GM21447 (cell line): ENCODE measurements around the gene IL22RA2.

Experiments
- ATAC-seq: cut with Tn5 transposase; IDR thresholded peaks from one replicate; pipeline ENCODE4 v1.9.1; 2021; ENCODE audit not compliant: unreplicated experiment

IL22RA2 gene

DNA sequence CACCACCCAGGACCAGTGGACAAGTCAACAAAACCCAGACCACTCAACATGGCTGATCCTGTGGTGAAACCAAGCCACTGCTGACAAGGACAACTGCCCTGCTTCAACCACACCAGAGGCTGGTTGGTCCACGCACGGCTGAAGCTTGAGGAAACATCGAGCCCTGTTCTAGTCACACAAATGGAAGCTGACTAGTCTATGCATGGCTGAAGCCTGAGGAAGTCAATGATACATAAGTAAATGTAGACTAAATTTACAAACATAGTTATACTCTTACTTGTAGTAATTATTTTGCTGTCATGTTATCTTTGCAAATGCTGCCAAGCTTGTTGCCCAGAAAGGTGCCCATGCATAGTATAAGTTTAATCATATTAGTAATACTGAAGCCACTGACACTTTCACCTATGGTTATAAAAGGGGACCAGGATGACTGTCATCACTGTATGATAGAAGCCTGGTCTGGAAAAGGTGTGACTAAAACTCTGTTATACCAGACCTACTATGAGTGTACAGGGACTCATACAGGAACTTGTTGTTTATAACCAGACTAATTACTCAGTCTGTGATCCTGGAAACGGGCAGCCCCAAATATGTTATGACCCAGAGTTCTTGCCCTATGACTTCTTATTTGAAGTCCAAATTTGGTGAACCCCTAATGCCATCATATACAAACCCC, 5.6 kb downstream of the IL22RA2 start:
- no peak for ATAC-seq

DNA sequence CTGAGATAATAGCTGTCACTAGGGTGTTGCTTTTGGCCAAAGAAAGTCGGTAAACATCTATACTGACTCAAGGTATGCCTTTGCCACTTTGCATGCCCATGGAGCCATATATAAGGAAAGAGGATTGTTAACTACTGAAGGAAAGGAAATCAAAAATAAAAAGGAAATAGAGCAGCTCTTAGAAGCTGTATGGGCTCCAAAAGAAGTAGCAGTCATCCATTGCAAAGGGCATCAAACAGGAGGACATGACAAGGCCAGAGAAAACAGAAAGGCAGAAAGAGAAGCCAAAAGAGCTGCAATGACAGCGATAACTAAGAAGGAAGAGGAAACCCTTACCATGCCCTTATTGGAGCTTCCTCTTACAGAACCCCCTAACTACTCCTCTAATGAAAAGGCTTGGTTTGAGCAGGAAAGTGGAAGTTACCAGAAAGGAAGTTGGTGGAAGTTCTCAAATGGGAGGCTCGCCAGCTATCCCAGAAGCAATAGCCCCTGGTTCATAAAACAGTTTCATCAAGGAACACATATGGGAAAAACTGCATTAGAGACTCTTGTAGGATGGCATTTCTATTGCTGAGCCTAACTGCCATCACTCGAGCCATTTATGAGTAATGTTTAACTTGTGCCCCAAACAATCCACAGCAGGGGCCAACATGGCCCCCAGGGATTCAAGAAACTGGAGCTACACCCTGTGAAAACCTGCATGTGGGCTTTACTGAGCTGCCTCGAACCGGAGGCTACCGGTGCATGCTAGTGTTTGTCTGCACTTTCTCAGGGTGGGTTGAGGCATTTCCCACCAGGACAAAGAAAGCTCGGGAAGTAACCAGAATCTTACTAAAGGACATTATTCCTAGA, 7.0 kb downstream of the IL22RA2 start:
- ATAC-seq: no peak

DNA sequence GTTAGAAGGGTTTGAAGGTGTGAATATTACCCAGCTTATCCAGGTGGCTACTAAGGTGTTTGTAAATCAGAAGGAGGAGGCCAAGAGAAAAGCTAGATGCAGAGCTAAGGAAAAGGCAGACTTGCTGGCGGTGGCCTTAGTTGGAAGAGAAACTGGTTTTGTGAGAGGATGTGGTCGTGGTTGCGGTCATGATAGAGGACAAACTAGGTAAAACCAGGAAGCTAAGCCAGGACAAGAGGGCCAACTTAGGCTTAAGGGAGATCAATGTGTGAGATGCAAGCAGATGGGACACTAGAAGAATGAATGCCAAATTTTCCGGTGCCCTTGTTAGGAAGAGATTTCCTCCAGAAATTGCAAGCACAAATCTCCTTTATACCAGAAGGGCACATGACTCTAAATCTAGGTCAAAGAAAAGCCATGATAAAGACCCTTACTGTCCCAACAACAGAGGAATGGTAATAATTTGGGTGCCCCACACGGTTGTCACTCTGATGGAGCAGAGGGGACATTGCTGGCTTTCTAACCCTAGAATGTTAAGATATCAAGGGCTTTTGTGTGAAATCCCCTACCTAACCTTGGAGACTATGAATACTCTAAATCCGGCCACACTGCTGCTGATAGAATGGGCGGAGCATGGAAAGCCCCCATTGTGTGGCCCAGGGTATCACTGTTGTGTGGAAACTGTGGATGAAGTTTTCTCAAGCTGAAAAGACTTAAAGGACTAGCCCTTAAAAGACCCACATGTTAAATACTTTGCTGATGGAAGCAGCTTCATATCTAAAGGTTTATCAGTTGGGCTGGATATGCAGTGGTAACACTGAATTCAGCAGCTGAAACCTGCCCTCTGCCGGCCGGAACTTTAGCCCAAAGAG, 7.8 kb downstream of the IL22RA2 start:
- ATAC-seq: peak; percentile 62

DNA sequence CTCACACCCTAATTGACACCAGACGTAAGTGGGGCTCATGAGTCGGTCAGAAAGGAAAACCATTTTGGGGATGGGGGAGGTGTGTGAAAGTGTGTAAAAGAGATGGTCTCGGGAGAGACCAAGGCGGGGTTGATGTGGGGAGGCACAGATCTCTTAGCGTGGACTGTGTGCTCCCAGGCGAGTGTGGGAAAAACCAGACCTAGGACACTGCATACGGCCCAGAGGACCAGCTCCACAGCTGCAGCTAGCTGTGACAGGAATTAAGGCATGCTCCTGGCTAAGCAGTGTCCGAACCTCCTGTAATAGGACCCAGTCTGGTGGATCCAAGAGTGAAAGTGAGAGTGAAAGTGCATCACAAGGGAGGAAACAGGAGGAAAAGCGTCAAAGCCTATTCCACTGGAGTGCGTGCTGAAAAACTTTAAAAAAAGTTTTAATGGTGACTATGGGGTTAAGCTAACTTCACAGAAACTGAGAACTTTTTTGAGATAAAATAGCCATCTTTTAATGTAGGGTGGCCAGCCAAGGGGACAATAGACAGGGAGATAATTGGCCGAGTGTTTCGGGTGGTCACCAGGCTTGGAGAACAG, 9.6 kb downstream of the IL22RA2 start:
- no peak for ATAC-seq

DNA sequence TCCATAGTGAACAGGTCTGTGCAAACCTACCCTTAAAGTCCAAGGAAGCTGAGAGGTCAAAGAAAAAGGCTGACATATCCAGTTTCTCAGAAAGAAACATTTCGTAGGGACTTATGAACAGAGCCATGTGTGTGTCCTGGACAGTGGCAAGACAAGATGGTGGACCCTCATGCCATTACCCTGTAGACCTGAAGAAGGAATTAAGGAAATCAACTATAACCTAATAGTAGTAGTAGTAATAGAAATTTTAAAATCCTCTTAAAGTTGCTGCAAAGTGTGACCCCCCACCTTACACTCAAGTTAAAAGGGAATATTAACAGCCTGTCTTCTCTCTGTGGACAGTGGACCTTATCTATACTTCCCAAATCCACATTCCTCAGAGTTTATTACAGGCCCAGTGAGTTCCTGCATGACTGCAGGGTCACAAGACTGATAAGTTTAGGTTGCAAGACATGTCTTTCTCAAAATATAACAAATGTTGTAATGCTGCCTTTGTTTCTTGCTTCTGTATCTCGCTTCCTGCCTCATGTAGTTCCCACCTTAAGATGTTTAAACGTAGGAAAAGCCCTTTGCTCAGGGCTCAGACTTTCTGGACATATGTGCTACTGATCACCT, 10.6 kb downstream of the IL22RA2 start:
- ATAC-seq: no peak

DNA sequence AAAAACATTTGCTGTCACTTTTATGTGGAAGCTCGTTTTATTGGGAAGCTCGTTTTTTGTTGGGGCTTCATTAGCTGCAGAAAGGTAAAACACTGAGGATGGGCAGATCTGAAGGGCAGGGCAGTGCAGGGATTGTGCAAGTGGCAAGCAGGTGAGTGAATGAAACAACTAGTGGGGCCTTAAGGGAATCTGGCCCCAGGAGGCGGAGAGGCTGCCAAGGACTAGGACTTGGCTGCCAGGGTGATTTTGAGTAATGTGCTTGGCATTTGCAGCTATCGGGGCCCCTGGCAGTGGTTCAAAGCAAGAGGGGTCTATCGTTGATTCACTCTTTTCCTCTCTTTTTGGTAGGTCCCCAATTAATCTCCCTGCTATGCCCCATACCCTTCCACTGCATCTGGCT, 11.5 kb downstream of the IL22RA2 start:
- ATAC-seq: no peak

DNA sequence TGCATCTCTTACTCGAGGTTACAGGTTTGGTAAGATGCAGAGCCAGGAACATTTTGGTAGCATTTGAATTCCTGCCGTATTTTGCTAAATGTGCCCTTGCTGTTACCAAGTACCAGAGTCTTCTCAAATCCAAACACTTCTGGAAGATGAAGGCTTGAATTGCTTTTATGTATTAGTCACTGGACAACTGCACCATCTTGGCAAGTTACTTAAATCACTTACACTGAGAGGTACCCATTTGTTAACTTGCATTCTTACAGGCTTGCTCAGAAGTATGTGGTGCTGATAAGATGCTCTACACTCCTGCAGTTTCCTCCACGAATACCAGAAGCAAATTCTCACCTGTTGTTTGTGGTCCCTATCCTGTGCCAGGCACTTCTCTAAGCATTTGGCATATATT, 12.7 kb downstream of the IL22RA2 start:
- ATAC-seq: no peak

DNA sequence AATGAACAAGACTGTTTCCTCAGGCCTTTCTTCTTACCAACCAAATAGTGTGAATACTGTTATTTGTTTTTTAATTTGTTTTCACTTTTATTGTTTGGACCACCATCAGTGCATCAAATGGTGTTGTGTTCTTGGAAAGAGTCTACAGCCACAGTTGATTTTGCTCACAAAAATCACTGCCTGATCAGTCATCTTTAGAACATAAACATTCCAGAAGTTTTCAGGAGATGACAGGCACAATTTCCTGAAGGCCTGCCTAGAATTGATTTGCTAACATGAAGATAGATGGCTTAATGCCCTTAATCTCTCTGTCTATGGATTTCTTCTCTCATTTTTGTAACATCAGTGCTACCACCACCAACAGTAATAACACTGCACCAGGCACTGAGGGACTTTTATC, 13.5 kb downstream of the IL22RA2 start:
- ATAC-seq: no peak

DNA sequence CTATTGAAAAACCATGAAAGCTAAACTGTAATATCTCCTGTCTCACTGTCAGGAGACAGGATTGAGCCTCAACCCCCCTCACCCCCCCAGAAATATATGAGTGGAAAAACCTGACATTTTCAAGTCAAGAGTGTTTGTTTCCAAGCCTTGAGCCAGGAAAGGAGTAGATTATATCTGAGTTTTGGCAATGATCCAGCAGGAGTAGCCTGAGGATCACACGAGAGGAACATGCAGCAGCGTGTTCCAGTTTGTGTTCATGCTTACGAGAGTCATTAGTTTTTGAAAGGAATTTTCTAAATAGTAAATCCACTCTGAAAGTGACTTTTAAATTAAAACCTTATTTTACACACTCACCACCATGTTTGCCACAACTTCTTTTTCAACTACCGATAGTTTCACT, 15.8 kb downstream of the IL22RA2 start:
- no peak for ATAC-seq

DNA sequence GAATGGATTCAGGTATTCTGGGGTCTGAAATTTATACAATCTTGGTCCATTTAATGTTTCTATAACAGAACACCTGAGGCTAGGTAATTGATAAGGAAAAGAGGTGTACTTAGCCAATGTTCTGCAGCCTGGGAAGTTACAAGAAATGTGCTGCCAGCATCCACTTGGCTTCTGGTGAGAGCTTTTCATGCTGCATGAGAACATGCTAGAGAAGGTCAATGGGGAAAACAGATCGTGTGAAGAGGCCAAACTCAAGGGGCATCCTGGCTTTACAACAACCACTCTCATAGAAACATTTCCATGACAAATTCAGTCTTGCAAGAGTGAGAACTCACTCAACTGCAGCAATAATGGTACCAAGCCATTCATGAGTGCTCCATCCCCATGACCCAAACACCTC, 16.8 kb downstream of the IL22RA2 start:
- no peak for ATAC-seq

DNA sequence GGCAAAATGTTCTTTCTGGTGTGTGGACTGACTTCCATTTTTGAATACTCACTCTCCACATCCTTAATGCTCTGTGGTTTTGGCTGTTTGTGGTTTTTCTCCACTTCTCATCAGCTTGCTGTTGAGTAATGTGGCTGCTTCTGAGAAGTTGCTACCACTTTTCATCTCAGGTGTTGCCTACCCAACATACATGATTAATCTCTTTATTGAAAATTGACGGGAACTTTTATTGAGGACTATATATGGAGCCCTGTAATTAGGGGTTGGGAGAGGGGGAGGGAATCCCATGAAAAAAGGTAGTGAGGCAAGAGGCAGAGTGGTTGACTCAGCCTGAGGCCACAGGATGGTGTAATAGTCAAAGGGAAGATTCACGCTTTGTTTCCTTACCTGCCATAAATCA, 17.6 kb downstream of the IL22RA2 start:
- ATAC-seq: peak; percentile 79

DNA sequence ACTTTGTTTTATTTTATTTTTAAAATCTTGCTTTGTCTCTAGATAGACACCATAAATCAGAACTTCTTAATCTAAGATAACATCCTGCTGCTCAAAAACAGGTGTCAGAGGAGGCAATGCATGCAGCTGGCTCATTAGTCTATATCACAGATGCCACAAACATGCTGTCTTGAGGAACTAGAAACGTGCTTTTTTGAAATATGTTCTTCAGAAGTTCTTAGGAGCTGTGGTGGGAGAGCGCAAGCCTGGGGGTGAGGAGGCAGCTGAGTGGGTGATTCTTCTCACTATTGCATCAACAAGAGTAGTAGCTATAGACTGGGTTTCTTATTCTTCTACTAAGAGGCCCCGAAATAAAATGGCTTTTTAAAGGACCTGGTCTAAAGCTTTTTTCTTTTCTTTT, 23.4 kb downstream of the IL22RA2 start:
- ATAC-seq: no peak

DNA sequence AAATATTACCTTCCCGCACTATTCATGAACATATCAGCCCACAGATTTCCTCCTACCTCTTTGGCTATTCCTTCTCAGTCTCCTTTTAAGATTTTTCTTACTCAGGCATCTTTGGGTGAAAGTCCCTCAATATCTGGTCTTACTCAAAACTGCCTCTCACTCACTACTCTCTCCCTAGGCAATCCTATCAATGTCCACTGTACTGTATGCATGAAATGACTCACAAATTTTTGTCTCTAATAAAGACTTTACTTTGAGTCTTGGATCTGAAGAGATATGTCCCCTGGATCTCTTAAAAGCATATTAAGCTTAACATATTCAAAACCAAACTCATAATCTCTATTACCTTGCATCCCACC, 24.4 kb downstream of the IL22RA2 start:
- no peak for ATAC-seq

DNA sequence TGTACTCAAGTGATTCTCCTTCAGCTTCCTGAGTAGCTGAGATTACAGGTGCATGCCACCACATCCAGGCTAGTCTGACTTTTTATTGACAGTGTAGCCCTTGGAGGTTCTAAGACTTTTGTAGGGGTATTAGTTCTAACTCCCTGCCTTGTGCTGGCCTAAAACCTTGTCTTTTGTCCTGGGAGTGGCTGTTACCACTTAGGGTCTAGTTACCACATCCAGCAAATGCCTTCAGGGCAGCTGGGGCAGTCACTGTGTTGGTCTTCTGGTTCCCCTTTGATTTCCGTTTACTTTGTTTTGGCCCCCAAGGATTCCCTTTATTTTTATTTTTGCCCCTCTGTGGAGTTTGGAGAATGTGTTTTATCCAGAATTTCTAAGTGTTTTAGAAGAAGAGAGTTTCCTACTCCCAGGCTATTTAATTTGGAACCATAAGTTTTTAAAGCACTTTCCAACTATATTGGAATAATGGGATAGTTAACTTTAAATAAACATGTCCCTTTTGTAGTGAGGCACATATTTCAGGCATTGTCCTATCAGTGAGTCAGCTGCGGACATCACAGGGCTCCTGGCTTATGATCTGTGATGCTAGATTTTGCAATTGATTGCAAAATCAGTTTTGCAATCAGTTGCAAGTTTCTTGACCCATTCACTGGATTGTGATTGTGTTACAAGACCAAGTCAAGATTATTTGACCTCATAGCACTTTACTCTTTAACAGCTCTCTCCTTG, 25.0 kb downstream of the IL22RA2 start:
- no peak for ATAC-seq

DNA sequence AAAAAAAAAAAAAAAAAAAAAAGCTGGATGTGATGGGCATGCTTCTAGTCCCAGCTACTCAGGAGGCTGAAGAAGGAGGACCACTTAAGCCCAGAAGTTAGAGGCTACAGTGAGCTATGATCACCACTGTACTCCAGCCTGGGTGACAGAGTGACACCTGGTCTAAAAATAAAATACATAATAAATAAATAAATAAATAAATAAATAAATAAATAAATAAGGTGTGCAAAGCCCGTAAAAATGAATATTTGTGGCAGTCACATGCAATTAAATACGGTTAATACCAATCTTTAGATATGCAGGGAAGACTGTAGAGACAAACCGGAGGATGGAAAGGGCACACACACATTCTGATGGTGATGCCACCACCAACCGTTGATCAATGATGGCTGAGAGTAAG, 26.2 kb downstream of the IL22RA2 start:
- no peak for ATAC-seq

DNA sequence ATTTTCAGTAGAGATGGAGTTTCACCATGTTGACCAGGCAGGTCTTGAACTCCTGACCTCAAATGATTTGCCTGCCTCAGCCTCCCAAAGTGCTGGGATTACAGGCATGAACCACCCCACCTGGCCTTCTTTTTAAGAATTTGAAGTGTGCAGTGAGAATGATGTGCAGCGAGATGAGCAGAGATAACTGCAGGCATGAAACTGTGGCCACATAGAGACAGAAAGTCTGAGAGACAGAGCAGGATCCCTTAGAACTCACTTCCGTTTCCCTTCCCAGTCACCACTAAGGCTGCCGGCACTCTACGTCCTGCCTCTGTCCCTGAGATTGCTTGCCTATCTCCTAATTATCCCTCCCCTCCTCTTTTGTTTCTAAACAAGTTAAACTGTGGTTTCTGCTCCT, 27.2 kb downstream of the IL22RA2 start:
- no peak for ATAC-seq

DNA sequence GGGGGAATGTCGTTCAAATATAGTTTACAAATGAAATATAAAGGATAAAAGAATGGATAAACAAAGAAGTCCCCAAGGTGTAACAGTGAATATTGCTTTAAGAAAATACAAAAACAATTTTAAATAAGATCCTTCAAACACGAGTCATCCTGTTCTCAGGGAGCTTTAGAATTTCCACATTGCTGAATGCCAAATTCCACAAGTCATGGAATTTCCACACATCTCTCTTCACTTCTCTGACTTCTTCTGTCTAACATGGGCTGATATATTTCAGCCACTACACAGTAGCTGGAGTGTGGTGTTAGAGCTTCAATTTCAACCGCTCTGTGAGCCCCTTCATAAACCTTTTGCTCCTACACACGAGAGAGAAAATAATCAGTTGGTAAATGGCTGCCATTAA, 28.0 kb downstream of the IL22RA2 start:
- no peak for ATAC-seq

DNA sequence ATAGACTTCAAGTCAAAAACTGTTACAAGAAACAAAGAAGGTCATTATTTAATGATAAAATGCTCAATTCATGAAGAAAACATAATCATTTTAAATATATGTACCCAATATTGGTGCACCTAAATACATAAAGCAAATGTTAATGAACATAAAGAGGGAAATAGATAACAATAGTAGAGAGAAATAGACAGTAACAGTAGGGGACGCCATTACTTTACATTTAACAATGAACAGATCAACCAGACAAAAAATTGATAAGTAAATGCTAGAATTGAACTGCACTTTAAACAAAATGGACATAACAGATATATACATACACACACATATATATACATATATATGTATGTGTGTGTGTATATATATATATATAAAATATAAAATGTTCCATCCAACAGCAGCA, 37.4 kb downstream of the IL22RA2 start:
- no peak for ATAC-seq

DNA sequence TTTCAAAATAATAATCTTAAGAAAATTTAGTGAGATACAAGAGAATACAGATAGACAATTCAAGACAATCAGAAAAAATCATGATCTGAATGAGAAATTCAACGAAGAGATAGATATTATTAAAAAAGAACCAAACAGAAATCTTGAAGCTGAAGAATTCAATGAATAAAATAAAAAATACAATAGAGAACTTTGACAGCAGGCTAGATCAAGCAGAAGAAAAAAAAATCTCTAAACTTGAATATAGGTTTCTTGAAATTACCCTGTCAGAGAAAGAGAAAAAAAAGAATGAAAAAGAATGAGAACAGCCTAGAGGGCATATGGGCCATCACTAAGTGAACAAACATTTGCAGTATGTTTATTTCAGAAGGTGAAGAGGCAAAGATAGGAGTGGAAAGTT, 39.0 kb downstream of the IL22RA2 start:
- ATAC-seq: no peak

DNA sequence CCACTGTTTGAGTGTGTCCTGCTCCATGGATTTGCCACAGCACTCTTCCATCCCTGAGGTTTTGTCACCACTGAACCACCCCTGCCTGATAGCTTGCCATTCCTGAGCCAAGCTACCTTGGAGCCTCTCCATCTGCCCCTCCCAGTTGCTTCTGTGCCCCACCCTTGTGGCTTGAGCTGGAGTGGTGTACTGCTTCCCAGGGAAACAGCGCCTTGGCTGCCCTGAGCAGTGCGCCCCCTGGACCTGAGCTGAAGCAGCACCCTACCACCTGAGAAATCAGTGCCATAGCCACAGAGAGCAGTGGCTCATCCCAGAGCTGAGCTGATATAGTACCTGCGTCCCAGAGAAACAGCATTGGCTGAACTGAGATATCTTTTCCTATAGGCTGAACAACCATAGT, 40.3 kb downstream of the IL22RA2 start:
- no peak for ATAC-seq
